OCI-LY3 (cell line): ENCODE data around the gene SFSWAP.

Source experiments
- EZH2phosphoT487 ChIP-seq: fragments of 200-600 bp; shearing (Covaris generic); IDR thresholded peaks from 2 replicates; pipeline ENCODE4 v1.6.1; 2018; ENCODE audit warnings: antibody characterized with exemption, mixed run types, low read depth
- TF ChIP-seq, protein P1 (sequence below): fragments of 200-600, 300-600 bp; sonication (generic); IDR thresholded peaks from 2 replicates; pipeline ENCODE4 v1.5.1; 2014; ENCODE audit warnings: antibody characterized with exemption, low read length, low read depth

DNA sequence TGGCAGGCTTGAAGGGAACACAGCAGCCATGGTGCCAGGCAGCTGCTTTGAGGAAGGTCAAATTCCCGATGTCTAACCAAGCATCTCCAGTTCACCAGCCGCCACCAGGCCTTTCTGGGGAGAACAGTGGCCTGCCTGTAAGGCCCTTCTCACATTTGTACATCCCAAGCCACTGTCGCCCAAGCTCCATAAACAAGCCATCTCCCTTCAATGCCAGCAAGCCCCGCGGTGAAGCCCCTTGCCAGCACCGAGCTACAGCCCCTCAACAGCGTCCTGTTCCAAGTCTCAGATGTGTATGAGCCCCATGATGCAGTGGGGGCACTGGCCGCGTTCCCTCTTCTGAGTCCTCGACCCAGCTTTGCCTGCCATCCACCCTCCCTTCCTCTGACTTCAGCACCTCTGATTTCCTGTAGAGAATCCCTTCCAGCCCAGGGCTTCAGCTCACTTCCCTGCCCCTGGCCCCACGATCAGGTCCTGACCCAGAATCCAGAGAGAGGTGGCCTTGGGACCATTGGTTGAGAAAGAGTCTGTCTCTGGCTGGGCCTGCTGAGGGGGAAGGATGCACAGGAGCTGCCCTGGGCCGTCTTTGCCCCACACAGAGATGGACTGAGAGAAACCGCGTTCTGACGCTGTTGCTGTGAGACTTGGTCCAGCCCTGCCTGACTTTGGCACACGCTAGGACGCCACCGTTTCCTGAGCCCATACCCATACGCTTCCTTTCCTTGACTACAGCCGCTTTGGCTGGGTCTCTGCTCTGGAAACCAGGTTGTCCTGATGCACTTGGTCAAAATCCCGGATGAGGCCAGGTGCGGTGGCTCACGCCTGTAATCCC, 115.4 kb downstream of the SFSWAP start:
- TF ChIP-seq, protein P1, sequence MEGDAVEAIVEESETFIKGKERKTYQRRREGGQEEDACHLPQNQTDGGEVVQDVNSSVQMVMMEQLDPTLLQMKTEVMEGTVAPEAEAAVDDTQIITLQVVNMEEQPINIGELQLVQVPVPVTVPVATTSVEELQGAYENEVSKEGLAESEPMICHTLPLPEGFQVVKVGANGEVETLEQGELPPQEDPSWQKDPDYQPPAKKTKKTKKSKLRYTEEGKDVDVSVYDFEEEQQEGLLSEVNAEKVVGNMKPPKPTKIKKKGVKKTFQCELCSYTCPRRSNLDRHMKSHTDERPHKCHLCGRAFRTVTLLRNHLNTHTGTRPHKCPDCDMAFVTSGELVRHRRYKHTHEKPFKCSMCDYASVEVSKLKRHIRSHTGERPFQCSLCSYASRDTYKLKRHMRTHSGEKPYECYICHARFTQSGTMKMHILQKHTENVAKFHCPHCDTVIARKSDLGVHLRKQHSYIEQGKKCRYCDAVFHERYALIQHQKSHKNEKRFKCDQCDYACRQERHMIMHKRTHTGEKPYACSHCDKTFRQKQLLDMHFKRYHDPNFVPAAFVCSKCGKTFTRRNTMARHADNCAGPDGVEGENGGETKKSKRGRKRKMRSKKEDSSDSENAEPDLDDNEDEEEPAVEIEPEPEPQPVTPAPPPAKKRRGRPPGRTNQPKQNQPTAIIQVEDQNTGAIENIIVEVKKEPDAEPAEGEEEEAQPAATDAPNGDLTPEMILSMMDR = no peak
- TF ChIP-seq EZH2phosphoT487 = no peak
